Measurements from ENCODE around the gene ANKRD23.

ANKRD23 gene

DNA sequence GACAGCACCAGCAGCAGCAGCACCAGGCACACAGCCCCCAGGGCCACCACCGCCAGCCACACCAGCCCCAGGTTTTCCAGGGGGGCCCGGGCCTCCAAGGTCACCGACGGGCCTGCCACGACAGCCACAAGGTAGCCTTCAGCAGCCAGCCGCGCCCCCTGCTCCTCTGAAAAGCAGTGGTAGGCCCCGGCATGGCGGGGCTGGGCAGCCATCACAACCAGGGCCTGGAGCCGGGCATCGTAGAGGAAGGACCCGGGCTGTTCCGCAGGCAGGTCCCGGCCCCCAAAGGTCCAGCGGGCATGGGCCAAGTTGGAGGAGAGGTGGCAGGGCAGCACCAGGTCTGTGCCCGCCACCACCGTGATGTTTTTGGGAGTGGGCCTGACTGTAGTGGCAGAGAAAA is 17.3 kb upstream of the ANKRD23 start:
- no peak for FAIRE-seq

DNA sequence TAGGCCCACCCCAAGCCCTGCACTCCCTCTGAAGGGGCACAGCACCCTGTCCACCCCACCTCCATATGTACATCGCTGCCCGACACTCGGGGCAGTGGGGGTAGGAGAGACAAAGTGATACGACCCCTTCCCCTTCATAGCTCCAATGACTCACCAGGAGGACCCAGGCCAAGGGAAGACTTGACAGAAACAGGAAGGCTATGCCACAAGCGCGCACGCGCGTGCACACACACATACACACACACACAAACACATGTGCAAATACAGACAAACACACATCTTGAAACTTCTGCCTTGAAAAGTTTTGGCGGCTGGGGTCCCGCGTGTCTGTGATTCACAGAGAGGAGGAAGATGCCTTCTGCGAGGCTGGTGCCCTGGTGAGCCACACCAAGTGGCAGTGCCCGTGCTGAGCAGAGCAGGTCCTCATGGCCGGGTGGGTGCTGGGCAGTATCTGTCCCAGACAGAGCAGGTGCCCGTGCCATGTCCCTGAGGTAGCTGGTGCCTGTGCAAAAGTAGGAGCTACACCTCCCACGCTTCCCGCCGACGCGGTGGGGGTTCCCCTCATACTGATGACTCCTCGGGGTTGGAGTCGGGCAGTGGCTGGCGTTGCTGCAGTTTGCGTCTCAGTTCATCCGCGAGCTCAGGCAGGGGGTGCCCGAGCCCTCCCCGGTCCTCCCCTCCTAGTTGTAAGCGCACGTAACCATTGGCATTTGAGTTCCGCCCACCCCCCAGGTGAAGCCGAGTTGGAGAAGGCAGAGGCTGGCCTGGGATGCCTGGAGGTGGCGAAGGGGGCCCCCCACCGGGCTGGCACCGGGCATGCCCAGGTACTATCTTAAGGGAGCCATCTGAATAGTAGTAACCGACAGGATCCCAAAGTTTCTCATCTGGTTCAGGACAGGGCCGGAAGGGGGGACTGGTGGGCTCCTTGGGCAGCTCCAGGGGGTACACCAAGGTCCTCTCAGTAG is 16.5 kb upstream of the ANKRD23 start:
- no peak for FAIRE-seq

DNA sequence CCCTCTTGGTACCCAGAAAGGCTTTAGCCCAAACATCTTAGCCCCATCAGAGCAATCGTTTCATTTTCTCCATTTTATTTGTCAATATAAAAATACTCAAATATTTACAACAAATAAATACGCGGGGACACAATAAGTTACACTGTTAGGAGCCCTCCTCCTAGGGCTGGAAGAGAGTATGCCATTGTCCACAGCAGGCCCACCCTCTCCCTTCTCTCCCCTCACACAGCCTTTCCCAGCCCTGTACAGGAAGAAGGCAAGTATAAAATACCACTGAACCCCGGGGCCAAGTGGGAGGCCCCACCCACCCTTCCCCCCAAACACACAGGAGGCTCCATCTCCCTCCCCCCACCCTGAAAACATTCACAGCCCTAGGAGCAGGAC is 15.9 kb upstream of the ANKRD23 start:
- no peak for FAIRE-seq

GRCh38 chr2:96859099-96859649 is 15.4 kb upstream of the ANKRD23 start:
- FAIRE-seq, result no peak

DNA sequence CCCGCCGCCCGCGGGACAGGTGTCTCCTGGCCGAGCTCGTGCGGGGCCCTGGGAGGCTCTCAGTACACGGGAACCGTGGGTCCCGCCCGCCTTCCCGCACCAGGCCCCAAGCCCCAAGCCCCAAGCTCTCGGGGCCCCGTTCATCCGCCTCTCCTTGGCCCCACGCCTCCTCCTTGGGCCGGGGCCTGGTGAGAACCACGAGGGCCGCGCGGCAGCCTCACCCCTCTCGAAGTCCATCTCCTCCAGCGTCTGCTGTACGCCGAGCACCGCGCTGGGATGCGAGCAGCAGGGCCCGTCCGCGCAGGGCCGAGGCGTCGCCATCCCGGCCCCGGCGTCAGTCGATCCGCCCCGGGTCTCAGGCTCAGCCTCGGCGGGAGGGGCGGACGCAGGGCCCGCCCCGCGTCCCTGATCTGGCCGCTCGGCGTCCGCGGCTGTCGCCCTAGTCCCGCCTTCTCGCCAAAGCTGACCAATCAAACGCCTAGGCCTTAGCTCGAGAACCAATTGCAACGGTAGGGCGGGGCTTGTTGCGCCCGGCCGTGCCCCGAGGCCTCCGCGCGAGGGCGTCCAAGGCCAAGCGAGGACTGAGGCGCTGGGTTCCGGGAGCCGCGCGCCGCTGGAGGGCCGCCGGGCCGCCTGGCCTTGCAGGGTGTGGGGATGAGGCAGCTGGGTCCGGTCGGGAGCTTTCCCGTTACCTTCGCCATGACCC is 14.0 kb upstream of the ANKRD23 start, which contains the start of gene ANKRD39:
Gene ANKRD39 (minus strand): TSS at position 350 of the 706 bp plus-strand sequence. CDS start 29 bp downstream, at position 321.
- FAIRE-seq, result peak; percentile 13

DNA sequence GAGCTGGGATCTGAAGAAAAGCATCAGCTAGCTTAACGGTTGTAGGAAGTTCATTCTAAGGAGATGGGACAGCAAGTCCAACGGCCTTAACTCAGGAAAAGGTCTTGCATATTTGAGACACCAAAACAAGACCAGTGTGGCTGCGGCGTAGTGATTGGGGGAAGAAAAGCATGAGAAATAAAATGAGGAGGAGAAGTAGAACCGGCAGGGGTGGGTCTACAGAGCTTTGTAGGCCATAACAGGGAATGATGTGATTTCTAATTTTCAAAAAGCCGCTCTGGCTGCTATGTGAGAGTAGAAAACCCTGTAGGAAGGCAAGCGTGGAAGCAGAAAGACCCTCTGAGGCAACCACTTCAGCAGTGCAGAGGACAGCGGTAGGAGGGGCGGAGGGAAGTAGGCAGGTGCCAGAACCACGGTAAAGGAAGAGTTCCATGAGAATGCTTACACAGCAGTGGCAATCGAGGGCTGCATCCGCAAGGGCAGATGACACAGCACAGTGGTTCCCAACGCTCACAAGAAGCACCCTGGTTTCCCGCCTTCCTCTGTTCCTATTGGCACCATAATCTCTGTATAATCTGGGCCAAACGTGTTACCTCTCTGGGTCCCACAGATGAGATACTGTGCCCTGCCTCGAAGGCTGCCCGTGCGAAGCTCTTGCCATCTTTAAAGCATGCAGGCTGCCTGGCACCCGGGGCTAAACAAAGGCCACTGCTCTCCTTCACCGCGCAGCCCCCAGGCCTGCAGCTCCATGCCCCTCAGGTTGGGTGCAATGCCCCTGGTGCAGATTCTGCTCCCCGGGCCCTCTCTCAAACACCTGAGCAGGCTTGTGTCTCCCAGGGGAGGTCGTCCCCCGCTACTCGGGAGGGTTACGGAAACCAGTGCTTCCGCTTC is 13.2 kb upstream of the ANKRD23 start:
- FAIRE-seq, result no peak

GRCh38 chr2:96853321-96853720 is 9.5 kb upstream of the ANKRD23 start:
- no peak for FAIRE-seq

- FAIRE-seq, result no peak
Measured at GRCh38 chr2:96852667-96853066, 8.8 kb upstream of the ANKRD23 start.

DNA sequence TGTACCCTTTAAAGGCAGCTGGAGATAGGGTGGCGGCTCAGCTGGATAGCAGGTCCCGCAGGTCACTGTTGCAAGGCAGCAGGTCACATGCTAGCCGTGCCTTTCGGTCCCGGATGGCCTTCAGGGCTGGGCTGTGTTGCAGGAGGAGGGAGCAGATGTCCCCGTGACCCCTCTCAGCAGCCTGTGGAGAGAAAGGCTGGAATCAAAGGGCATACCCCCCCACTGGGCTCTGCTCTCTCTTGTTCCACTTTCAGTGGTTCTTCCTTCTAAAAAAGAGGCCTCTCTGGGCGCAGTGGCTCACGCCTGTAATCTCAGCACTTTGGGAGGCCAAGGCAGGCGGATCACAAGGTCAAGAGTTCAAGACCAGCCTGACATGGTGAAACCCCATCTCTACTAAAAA is 4.4 kb upstream of the ANKRD23 start:
- FAIRE-seq, result no peak

DNA sequence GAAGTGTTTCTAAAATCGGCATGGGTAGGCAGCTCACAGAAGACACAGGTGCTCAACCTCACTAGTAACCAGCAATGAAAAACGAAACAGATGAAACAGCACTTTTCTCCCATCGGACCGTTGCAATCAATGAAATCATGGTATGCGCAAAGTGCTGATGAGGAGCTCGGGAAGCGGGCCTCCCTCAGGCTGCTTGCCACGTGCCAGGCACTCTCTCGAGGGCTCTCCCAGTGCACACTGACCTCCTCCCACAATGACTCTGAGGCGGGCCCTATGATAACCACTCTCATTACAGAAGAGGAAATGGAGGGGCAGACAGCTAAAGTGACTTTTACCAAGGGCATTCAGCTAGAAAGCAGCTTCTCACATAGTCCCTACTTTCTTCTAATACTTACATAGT is 3.8 kb upstream of the ANKRD23 start:
- no peak for FAIRE-seq

GRCh38 chr2:96846825-96847224 is 3.0 kb upstream of the ANKRD23 start:
- FAIRE-seq, result no peak

DNA sequence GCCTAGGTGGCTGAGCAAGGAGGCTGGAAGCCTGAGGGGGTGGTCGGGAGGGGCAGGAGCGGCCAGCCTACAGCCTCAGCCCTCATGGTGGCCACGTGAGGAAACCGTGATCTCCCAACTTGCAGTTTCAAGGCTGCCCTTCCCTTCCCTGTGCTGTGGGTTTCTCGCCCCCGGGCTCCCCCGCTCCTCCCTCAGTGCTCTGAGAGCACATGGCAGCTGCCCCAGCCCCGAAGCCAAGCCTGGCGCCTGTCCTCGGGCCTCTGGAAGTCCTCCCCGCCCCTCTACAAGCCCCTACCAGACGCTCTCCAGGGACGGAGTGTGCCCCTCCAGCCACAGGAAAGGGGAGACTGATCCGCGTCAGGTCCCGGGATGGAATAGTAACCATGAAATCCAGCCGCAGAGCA is 586 bp upstream of the ANKRD23 start:
- no peak for FAIRE-seq

- FAIRE-seq, result no peak
Measured at GRCh38 chr2:96842600-96842999, 1.2 kb downstream of the ANKRD23 start.

DNA sequence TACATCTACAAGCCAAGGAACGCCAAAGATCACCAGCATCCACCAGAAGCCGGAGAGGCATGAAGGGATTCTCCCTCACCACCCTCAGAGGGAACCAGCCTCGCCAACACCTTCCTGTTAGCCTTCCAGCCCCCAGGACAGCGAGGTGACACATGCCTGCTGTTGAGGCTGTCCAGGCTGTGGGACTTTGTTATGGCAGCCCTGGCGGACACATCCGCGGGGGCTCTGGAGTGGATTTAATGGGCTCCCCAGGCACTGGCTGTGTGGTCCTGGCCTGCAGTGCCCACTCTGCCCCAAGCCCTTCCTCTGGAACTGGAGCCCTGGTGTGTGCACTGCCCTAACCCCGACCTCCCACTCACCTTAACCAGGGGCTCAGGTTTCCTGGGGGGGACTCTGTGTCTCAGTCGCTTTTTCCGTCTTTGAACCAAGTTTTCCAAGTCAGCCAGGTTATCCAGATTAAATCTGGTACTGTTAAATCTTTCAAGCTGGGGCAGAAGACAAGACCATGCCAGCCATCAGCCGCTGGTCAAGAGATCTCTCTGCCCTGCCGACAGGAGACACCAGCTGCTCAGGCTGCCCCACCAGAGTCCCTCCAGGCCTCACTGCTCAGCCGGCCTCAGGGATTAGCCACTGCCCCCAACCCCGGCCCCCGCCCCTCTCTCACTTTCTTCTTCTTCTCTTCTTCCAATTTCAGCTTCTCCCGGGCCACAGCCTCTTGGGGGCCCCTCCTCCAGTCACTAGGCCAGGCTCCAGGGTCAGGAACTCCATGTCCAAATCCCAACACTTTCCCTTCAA is 1.9 kb downstream of the ANKRD23 start:
- FAIRE-seq, result no peak

DNA sequence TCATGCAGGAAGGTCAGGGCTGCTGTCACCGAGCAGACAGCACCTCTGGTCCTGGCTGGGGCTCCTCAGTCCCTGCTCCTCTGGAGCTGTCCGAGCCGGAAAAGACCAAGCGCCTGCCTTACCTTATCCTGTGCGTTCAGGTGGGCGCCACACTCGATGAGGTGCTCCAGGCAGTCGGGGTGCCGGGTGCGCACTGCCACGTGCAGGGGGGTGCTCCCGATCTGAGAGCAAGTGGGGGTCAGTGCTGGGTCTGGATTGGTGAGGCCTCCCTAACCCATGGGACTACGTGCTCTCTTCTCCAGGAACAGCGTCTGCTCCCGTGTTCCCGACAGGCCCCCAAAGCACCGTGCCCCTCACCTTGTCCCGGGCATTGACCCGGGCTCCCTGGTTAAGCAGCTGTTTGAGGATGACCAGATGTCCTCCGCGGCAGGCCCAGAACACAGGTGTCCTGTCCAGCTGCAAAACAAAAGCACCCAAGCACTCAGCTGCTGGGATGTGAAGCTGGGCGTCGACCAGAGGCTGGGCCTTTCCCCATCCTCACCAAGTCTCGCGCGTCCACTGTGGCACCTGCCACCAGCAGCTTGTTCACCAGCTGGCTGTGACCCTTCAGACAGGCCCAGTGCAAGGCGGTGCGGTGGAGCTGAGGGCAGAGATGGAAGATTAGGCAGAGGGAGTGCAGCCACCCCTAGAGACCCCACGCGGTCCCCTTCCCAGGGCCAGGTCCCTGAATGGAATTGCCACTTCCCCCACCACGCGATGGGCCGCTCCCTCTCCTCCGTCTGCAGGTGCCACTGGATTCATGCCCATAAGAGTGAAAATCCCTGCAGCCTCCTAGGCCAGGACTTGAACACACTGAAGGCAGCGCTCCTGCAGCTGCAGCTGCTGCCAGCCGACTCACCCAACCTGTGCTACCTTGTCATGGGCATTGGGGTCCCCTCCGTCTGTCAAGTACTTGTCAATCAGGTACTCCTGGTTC is 3.7 kb downstream of the ANKRD23 start:
- FAIRE-seq, result no peak

- FAIRE-seq, result no peak
Measured at GRCh38 chr2:96839293-96839874, 4.4 kb downstream of the ANKRD23 start.

- FAIRE-seq, result no peak
Measured at GRCh38 chr2:96838345-96839292, 5.2 kb downstream of the ANKRD23 start.

GRCh38 chr2:96837575-96837974 is 6.2 kb downstream of the ANKRD23 start:
- no peak for FAIRE-seq

- FAIRE-seq, result no peak
Measured at GRCh38 chr2:96835830-96836229, 8.0 kb downstream of the ANKRD23 start.

Measured in TTC549 (cell line).